GM10266 (cell line): ENCODE results near the gene MTARC2.
A peak's percentile ranks its signal among the peaks of the same experiment; 100 is the strongest.
"Not testable (repeated sequence)": the region's sequence is repeated elsewhere in the genome, so short reads cannot be mapped to it uniquely, and the experiment has no call there.

Source experiments
- DNase-seq: peaks from one replicate; pipeline ENCODE4 v3.0.0; 2012; ENCODE audit errors: extremely low spot score
- TF ChIP-seq, protein P1 (sequence below): IDR thresholded peaks from 2 replicates; pipeline ENCODE4 v1.5.1; 2012; ENCODE audit warnings: mild to moderate bottlenecking, low read depth; ENCODE audit not compliant: control insufficient read depth, insufficient read depth; ENCODE audit errors: missing control alignments

MTARC2 gene

DNA sequence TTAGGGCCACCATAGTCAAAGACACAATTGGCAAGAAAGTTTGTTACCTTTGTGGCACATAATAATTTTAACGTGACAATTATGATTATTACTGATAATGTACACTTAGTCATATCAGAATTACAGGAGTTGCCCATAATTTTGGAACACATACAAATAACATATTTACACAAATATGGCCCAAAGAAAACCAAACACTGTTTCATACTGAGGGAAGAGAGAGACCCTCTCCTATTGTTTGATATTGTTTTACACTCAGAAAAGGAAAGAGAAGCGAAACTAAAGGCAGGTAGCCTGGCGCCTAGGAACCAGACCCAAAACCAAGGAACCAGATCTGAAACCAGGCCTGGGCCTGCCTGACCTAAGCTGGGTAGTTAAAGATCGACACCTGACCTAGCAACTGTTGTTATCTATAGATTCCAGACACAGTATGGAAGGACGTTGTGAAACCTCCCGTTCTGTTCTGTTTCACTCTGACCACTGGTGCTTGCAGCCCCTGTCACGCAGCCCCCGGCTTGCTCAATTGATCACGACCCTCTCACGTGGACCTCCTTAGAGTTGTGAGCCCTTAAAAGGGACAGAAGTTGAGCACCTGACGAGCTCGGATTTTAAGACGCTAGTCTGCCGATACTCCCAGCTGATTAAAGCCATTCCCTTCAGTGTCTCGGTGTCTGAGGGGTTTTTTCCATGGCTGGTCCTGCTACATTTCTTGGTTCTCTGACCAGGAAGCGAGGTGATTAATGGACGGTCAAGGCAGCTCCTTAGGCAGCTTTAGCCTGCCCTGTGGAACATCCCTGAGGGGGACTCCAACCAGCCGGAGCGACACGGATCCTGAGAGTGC, 30.1 kb upstream of the MTARC2 start:
- no peak for DNase-seq
- TF ChIP-seq, protein P1, sequence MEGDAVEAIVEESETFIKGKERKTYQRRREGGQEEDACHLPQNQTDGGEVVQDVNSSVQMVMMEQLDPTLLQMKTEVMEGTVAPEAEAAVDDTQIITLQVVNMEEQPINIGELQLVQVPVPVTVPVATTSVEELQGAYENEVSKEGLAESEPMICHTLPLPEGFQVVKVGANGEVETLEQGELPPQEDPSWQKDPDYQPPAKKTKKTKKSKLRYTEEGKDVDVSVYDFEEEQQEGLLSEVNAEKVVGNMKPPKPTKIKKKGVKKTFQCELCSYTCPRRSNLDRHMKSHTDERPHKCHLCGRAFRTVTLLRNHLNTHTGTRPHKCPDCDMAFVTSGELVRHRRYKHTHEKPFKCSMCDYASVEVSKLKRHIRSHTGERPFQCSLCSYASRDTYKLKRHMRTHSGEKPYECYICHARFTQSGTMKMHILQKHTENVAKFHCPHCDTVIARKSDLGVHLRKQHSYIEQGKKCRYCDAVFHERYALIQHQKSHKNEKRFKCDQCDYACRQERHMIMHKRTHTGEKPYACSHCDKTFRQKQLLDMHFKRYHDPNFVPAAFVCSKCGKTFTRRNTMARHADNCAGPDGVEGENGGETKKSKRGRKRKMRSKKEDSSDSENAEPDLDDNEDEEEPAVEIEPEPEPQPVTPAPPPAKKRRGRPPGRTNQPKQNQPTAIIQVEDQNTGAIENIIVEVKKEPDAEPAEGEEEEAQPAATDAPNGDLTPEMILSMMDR, result no peak

GRCh38 chr1:220721266-220721665, 26.9 kb upstream of the MTARC2 start:
- DNase-seq, result not testable (repeated sequence)

DNA sequence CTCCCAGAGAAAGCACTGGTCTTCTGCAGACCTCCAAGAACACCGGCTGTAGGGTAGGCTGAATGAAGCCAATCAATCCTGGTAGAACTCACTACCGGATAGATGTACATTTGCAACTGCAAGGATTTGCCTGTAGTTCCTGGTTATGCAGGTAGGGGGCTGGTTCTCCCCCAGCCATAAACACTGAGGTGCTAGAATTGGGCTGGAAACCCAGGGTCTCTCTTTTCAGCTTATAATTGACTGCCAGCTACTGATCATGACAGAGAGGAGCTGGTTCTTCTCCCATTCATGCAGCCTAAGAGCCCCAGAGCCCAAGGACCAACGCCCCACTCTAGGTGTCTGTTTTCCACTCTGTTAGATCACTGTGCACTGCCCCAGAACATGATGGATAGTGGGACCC, 21.5 kb upstream of the MTARC2 start:
- no peak for DNase-seq
- TF ChIP-seq, protein P1, result peak; percentile 26

GRCh38 chr1:220727519-220727918, 20.6 kb upstream of the MTARC2 start:
- no peak for DNase-seq
- TF ChIP-seq, protein P1, result no peak

DNA sequence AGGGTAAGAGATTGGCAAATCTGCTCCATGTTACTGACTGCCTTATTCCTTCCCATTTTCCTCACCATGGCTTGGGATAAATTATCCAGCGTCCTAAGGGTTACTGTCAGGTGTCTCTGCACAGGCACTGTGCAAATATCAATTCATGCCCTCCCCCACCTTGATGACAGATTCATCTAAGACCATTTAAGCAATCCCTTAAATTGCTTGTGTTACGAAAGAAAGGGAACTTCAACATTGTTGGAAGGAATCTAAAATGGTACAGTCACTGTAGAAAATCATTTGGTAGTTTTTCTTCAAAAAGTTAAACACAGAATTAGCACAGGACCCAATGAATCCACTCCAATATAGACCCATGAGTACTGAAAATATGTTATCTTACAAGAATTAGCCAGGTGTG, 17.6 kb upstream of the MTARC2 start:
- TF ChIP-seq, protein P1, result no peak
- no peak for DNase-seq

DNA sequence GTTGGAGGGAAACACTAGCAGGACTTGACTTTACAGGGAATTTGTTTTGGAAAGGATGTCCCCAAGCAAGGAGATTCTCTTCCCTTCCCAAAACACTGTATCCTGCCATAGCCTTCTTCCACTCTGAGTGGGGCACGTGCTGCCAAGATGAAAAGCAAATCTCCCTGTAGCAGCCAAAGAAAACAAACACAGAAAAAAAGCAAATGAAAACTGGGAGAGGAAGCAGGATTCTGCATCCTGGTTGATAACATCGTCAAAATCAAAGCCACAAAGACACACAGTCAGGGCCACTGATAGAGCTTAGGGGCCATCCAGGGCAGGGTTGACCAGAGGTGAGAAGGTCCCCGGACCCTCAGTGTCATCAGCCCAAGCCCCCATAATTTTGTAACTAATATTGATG, 16.0 kb upstream of the MTARC2 start:
- TF ChIP-seq, protein P1, result no peak
- DNase-seq, result no peak

DNA sequence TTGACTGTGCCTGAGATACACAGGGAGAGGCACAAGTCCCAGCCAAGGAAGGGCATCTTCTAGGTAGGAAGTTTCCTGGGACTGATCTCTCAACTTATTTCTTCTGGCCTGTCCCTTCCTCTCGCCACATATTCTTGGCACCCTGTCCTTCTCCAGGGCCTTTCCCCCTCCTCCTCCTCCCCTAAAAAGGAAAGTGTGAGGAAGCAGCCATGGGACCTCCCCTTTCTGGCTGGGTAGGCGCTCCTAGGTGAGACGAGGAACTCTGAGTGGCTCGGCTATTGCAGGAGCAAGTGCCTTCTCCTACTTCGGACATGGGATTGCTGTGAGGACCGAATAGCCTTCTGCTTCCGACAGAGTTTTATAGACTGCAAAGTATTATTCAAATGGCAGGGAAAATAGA, 15.5 kb upstream of the MTARC2 start:
- TF ChIP-seq, protein P1, result no peak
- DNase-seq, result no peak
